ENCODE results near the gene SRL.
"Not testable (repeated sequence)": the region's sequence is repeated elsewhere in the genome, so short reads cannot be mapped to it uniquely, and the experiment has no call there.

SRL gene

GRCh38 chr16:4257646-4258556 lies 16.0 kb upstream of the SRL start:
- no peak for DNase-seq

DNA sequence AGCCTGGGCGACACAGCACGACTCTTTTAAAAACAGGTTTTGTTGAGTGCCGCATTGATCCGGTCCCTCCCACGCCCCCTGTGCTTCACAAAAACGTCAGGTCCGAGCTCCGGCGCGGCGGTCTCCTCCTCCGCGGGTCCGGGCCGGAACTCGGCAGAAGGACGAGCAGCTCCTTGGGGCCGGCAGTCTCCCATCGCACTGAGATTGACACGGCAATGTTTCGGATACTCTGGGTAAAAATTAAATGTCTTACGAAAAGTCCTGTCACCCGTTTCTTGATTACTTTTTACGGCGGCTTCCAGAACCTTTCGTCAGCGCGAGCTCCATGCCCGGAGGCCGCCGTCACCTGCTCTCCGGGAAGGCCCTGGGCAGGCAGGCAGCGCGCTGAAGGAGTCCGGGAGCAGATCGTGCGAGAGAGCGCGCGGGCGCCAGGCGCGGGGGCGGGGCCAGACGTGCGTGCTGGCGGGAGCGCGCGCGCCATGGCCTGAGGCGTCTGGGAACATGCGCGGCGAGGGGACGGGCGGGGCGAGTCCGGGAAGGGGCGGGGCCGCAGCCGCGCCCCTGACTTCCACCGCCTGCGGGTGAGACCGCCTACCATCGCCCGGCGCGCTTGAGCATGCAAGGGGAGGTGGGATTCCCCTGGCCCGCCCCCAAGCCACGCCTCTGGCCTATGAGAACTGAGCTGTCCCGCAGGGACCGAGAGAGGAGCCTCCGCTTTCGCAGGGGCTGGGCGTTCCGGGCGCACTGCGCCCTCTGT lies 11.7 kb upstream of the SRL start:
- DNase-seq: peak; percentile 98

GRCh38 chr16:4253012-4253393 lies 11.1 kb upstream of the SRL start:
- not testable (repeated sequence) for DNase-seq

DNA sequence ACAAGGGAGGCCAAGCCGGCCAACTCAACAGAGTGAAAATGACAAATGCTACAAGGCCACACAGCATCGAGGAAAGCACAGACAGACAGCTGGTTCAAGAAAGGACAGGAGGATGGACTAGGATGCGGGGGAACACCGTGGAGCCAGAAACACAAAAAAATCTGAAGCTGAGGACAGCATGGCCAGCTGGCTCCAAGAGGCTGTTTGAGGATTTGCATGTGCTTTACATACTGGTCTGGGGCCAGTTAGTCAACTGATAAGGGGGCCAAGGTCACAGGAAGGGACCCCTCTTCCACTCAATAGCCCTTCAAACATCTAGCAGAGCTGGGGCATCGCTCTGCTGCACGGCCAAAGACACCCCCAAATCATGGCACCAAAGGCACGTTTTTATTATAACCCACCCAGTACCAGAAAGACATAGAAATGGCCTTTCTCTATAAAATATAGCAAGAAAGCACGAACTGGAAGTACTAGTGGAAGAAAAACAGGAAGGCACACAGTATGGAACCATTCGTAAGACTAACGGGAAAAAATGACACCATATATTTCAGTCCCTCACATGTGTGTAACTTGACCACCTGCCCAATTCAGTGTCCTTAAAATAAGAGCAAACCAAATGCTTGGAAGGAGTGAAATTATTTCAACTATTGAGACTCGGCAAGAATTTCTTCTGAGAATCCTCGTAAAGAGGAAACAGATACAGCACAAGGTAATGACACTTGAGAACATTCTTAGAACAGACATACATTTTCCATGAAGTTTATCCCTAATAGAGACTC lies 7.8 kb upstream of the SRL start:
- DNase-seq: no peak

- DNase-seq: no peak
Measured at GRCh38 chr16:4247460-4247784, 5.5 kb upstream of the SRL start.

DNA sequence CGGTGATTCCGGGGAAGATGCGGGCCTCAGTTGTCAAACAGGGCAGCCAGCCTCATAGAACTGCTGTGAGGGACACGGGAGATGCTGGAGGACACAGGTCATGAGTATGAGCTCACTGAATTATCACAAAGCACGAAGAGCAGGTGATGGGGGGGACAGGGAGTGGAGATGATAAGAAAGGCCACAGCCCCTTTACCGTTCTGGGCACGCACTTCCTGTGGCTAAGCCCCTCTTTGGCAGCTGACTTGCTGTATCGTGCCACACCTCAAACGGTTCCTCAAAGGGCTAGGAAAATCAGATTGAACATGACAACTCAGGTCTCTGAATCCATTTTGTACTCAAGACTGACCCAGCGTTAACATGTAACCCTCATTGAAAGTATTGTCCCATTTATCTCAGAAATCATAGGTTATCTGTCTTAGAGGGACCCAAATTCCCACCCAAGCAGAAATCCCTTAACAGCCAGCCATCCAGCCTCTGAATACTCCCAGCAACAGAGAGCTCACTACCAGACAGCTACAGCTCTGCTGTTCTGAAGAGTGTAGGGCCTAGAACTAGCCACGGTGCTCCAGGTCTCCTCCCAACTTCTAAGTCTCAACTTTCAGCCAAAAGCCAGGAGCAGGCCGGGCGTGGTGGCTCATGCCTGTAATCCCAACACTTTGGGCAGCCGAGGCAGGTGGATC lies 5.0 kb upstream of the SRL start:
- no peak for DNase-seq

DNA sequence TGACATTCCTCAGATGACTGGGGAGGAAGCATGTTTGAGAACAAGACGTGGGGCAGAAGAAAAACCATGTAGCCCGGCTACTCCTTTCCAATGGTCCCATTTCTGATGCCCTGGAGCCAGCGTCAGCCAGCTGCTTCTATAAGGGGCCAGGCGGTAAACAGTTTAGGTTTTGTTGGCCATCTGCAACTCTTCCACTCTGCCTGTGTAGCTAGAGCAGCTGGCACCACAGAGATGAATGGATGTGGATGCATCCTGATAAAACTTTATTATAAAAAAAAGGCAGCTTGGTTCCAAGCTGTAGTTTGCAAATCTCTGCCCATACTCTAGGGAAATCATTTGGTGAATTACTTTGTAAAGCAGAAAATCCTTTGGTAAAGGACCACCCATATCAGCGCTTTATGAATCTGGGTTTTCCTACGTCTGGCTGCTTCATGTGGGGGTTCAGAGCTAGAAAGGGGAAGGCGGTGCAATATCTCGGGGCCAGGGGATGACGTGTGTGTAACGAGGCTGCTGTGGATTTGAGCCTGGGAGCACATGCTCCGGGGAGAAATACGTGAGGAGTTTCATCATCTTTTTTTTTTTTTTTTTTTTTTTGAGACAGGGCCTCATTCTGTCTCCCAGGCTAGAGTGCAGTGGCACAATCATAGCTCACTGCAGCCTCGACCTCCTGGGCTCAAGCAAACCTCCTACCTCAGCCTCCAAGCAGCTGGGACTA lies 3.4 kb upstream of the SRL start:
- DNase-seq: peak; percentile 23

- peak; percentile 19 for DNase-seq
Measured at GRCh38 chr16:4244254-4245076, 2.6 kb upstream of the SRL start.

DNA sequence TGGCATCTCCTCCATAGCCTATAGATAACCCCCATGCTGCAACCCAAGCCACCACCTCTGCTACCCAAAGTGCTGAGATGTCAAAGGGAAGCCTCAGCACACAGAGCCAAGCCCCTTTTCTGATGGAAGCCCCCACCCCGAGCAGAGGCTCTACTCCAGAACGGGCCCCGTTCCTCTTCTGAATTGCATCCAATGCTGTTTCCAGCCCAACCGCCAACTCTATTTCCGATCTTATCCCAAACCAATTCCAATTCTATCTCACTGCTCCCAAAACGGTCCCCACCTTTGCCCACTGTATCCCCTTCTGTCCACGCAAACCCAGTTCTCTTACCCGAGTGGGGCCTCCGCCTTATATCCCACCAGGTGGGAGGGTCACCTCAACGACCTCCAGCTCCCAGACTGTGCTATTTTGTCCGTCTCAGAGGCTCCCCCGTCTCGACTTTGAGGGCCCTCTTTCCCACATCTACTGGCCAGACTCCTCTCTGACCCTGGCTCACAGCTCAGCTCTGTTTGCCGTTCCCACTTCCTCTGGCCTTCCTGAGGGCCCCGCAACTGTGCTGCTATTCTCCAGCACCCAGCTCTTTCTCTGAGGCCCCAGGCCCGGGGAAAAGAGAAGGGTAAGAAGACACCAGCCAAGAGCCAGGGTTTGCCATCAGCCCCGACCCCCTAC lies 487 bp downstream of the SRL start:
- DNase-seq: no peak

- DNase-seq: no peak
Measured at GRCh38 chr16:4240624-4241023, 1.3 kb downstream of the SRL start.

- no peak for DNase-seq
Measured at GRCh38 chr16:4239682-4240175, 2.2 kb downstream of the SRL start.

DNA sequence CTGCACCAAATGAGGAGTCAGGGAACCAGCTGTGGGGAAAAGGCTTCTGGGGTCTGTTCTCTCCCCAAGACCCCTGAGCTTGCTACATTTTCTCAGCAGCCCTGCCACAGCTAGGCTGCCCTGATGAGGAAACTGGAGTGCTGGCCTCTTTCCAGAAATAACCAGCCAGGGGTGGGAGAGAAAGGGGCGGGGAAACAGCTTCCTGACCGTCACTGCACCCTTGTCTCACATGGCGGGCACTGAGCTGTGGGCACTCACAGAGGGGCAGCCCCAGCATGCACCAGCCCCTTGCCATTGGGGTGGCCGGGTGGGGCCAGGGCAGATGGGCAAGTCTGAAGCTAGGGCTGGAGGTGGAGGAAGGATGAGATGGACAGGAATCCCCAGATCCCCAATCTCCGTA lies 2.9 kb downstream of the SRL start:
- no peak for DNase-seq

- DNase-seq: no peak
Measured at GRCh38 chr16:4233431-4233830, 8.4 kb downstream of the SRL start.

DNA sequence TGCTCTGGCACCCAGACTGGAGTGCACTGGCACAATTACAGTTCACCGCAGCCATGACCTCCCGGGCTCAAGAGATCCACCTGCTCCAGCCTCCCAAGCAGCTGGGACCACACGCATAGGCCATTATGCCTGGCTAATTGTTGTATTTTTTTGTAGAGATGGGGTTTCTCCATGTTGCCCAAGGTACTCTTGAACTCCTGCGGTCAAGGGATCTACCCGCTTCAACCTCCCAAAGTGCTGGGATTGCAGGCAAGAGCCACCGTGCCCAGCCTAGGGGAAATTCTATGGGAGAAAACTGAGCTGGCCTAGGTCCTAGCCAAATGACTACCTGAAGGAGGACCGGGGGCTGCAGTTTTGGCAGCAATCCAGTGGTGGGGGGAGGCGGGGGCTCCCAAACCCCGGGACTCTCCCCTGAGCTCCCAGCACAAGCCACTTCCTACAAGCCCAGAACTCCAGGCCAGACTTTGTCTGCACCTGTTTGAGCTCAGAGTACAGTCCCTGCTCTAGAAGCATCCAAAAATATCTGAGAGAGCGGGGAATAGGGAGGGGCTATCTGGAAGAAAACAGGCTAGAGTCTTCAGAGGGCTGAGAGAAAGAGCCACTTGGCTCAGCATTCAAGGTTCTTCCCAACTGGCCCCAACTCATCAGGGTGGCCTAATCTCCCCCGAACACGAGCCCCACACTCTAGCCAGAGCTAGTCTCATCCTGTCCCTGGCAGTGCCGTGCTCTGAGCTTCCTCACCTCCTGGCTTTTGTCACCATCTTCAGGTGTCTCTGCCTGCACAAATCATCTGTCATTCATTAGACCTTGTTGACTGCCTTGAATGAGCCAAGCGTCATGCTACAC lies 9.1 kb downstream of the SRL start:
- DNase-seq: no peak

DNA sequence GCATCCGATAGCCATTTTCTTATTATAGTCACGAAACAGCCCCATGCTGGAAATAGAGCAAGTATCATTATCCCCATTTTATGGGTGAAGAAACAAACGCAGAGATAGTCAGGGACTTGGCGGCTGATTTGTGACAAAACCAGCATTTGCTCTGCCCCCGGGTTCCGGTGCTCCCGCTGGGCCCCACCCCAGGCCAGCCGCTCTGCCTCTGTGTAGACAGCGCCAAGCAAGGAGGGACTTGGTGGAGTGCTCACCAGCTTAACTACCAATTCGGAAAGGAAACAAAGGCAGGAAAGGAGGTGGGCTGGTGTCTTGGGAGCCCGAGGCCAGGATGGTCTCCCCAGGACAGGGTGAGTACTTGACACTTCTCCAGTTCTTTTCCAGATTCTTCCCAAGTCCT lies 10.0 kb downstream of the SRL start:
- DNase-seq: no peak

DNA sequence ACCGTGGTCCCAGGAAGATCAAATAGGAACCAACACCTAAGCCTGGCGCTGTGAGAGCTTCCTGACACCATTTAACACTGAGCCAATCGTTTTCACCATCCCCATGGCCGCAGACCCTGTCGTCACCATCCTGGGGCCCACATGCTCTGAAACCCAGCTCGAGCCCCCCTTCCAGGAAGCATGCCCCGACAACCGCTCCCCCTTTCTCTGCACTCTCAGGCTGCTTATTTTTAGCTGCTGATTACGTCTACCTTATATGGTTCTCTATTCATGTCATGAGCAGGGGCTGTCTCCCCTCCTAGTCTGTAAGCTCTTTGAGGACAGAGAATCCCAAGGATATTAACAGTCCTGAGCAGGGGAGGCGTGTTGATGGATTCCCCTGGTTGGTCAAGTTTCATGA lies 10.5 kb downstream of the SRL start:
- no peak for DNase-seq

- no peak for DNase-seq
Measured at GRCh38 chr16:4227040-4227332, 14.9 kb downstream of the SRL start.

- no peak for DNase-seq
Measured at GRCh38 chr16:4226251-4227039, 15.4 kb downstream of the SRL start.

DNA sequence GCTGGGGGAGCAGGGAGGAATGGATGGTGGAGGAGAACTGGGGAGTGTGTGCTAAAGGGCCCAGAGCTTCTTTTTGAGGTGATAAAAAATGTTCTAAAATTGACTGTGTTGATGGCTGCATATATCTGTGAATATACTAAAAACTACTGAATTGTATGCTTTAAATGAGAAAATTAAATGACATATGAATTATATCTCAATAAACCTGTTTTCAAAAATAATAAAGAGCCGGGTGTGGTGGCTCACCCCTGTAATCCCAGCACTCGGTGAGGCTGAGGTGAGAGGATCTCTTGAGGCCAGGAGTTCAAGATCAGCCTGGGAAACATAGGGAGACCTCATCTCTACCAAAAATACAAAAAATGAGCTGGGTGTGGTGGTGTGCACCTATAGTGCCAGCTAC lies 16.8 kb downstream of the SRL start:
- DNase-seq: no peak

All from MV-4-11 (cell line).